ENCODE measurements around the gene MANEAL.

MANEAL gene

DNA sequence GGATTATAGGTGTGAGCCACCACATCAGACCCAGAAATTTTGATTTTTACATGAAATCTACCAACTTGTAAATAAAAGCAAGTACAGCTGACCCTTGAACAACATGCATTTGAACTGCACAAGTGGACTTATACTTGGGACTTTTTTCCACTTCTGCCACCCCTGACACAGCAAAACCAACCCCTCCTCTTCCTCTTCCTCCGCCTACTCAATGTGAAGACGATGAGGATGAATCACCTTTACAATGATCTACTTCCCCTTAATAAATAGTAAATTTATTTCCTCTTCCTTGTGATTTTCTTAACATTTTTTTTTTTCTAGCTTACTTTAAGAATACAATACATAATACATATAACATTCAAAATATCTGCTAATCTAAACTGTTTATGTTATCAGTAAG lies 31.9 kb downstream of the MANEAL start:
- in situ Hi-C loops (cut with HindIII; ENCODE audit: low sequenced_read_pairs): no loop called here

- in situ Hi-C loops (cut with HindIII; ENCODE audit: low sequenced_read_pairs): no loop called here
Observed at GRCh38 chr1:37828410-37829074, 34.9 kb downstream of the MANEAL start.

- in situ Hi-C loops (cut with HindIII; ENCODE audit: low sequenced_read_pairs): no loop called here
Observed at GRCh38 chr1:37831109-37831508, 37.5 kb downstream of the MANEAL start.

- in situ Hi-C loops (cut with HindIII; ENCODE audit: low sequenced_read_pairs): no loop called here
Observed at GRCh38 chr1:37831809-37832208, 38.2 kb downstream of the MANEAL start.

DNA sequence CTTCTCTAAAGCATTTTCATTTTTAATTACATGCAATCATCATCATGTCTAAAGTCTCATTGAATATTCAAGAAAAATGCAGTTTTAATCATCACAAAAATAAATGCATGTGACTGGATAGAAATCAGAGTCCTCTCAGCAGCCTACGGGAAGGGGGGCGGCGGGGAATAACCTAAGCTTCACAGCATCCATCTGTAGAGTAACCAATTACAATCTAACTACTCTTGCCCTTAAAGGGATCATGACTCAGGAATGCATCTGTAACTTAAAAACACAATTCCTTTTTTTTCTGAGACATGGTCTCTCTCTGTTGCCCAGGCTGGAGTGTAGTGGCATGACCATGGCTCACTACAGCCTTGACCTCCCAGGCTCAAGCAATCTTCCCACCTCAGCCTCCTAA lies 43.1 kb downstream of the MANEAL start:
- in situ Hi-C loops (cut with HindIII; ENCODE audit: low sequenced_read_pairs): no loop called here

GRCh38 chr1:37839676-37840075 lies 46.0 kb downstream of the MANEAL start:
- in situ Hi-C loops (cut with HindIII; ENCODE audit: low sequenced_read_pairs): no loop called here

DNA sequence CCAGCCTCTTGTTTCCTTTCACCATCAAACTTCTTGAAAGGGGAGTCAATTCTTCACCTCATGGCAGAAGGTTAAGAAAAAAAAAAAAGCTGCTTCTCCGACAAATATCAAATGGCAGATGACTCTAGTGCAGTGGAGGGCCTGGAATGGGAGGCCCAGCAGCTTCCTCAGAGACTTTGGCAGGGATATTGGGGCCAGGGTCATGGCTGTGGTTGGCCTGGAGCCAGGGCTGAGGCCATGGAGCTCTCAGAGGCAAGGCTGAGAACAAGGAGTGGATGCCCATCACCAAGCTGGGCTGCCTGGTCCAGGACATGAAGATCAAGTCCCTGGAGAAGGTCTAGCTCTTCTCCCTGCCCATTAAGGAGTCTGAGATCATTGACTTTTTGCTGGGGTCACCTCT lies 47.1 kb downstream of the MANEAL start:
- in situ Hi-C loops (cut with HindIII; ENCODE audit: low sequenced_read_pairs): no loop called here

GRCh38 chr1:37841652-37842051 lies 48.0 kb downstream of the MANEAL start:
- in situ Hi-C loops (cut with HindIII; ENCODE audit: low sequenced_read_pairs): no loop called here

DNA sequence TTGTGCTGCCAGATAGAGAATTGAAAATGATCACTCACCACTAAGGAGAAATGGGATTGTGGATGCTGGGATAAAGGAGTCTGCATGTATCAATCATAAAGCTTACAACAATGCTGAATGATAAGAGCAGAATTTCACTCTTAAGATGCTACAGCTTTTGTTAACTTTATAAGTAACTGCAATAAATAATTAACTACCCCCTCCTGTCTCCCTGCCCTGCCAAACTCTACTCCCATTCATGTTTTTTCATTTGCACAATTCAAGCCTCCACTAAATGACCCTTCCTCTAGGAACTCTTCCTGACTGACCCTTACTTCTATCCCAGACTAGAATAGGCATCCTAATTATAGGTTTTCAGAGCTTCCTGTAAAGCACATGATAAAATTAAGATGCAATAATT lies 50.9 kb downstream of the MANEAL start:
- in situ Hi-C loops (cut with HindIII; ENCODE audit: low sequenced_read_pairs): no loop called here

GRCh38 chr1:37845049-37845646 lies 51.5 kb downstream of the MANEAL start:
- in situ Hi-C loops (cut with HindIII; ENCODE audit: low sequenced_read_pairs): no loop called here

GRCh38 chr1:37845786-37846185 lies 52.1 kb downstream of the MANEAL start:
- in situ Hi-C loops (cut with HindIII; ENCODE audit: low sequenced_read_pairs): no loop called here

GRCh38 chr1:37846647-37847339 lies 53.1 kb downstream of the MANEAL start:
- in situ Hi-C loops (cut with HindIII; ENCODE audit: low sequenced_read_pairs): no loop called here

DNA sequence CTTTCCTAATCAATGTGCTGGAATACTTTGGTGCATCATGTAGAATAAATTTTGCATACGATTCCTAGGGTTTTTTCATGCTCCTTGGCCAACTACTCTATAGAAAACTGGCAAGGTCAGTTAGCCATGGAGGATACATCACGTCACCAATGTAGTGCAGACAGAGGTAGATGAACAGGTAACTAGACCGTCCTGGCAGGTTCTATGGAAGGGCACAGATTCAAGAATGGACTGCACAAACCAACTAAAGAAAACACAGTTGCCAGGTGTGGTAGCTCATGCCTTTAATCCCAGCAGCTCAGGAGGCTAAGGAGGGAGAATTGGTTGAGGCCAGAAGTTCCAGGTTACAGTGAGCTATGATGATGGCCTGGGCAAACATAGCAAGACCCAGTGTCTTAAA lies 55.8 kb downstream of the MANEAL start:
- in situ Hi-C loops (cut with HindIII; ENCODE audit: low sequenced_read_pairs): no loop called here

DNA sequence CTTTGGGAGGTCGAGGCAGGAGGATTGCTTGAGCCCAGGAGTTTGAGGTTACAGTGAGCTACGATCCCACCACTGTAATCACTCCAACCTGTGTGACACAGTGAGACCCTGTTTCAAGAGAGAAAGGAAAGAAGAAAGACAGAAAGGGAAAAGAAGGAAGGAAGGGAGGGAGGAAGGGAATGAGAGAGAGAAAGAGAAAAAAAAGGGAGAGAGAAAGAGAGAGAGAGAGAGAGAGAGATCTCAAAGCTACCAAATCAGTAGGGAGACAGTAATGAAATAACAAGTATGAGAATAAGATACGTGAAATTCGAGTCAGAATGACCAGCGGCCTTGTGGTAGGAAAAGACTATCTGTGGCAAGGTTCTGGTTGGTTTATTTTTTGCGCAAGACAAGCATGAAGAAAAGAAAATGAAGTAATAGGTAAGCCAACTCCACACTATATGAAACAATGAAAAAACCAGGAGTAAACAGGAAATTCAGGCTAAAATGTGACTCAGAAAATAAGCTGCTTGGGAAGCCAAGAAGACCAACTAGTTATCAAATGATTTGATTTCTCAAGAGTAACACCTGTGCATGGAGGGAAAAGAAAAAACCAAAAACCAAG lies 56.8 kb downstream of the MANEAL start:
- in situ Hi-C loops (cut with HindIII; ENCODE audit: low sequenced_read_pairs): no loop called here

All from endothelial cell of hepatic sinusoid (primary cell).